ENCODE results near the gene ZBED1.

ZBED1 gene

GRCh38 chrX:2451501-2452316, 49.1 kb downstream of the ZBED1 start:
- DNase-seq, result no peak

GRCh38 chrX:2450681-2451080, 50.1 kb downstream of the ZBED1 start:
- DNase-seq, result no peak

GRCh38 chrX:2449135-2449886, 51.5 kb downstream of the ZBED1 start:
- no peak for DNase-seq

GRCh38 chrX:2447484-2447883, 53.3 kb downstream of the ZBED1 start:
- no peak for DNase-seq

GRCh38 chrX:2446815-2447214, 54.0 kb downstream of the ZBED1 start:
- DNase-seq, result no peak

GRCh38 chrX:2445662-2446623, 54.8 kb downstream of the ZBED1 start:
- DNase-seq, result no peak

GRCh38 chrX:2442694-2443093, 58.1 kb downstream of the ZBED1 start:
- no peak for DNase-seq

GRCh38 chrX:2441466-2441865, 59.3 kb downstream of the ZBED1 start:
- no peak for DNase-seq

- no peak for DNase-seq
These were observed 61.2 kb downstream of the ZBED1 start for GRCh38 chrX:2439613-2440012.
